SK-N-SH (cell line): Measurements from ENCODE around the gene CPED1. TPM values are rescaled to one million over a fixed set of nuclear protein-coding genes. Genes with fewer than 3 reads are reported as not detected.

Source experiments
- CTCF ChIA-PET: fragments of 300-600, 350-600 bp; formaldehyde crosslinking; extraction: SDS; loops from one replicate; lab custom pipeline; 2021; lab: Yijun Ruan, JAX
- POLR2A ChIA-PET: fragments of 350-600 bp; sonication (Branson Sonifier 250); formaldehyde crosslinking; extraction: SDS; loops from one replicate; lab custom pipeline; 2020; ENCODE audit warnings: antibody characterized with exemption, inconsistent platforms; lab: Yijun Ruan, JAX
- DNase-seq: peaks from one replicate; pipeline ENCODE4 v3.0.0; 2012
- H2AFZ ChIP-seq: fragments of 200-600 bp; sonication (generic); 2 replicates; pipeline ENCODE4 v1.8.1; 2016; ENCODE audit warnings: antibody characterized with exemption, mild to moderate bottlenecking, low read depth
- H3F3A ChIP-seq: fragments of 200-600 bp; sonication (generic); replicated peaks from 2 replicates; pipeline ENCODE3; 2016; ENCODE audit warnings: antibody characterized with exemption, mild to moderate bottlenecking; ENCODE audit not compliant: insufficient read depth
- H3K27ac ChIP-seq, 2 experiments: fragments of 200-500 bp in 1 of 2; fragments of 200-600 bp in 1 of 2; sonication (Bioruptor generic) in 1 of 2; sonication (generic), shearing (Covaris generic) in 1 of 2; 2 replicates each; pipeline versions ENCODE4 v1.5.1 to v1.6.1; 2014 to 2016; ENCODE audit warnings: low read depth in 2 of 2, inconsistent platforms in 1 of 2, low read length in 1 of 2, mild to moderate bottlenecking in 1 of 2, mixed read lengths in 1 of 2
- H3K27me3 ChIP-seq: fragments of 200-600 bp; sonication (generic), shearing (Covaris generic); 2 replicates; pipeline ENCODE4 v1.6.1; 2016; ENCODE audit warnings: mixed run types; ENCODE audit not compliant: insufficient read depth
- H3K36me3 ChIP-seq, 2 experiments: fragments of 200-500 bp in 1 of 2; fragments of 200-600 bp in 1 of 2; sonication (Bioruptor generic) in 1 of 2; sonication (generic) in 1 of 2; replicated peaks in 1 of 2; 2 replicates each; pipeline versions ENCODE3 to v1.5.1; 2014 to 2016; ENCODE audit warnings: low read length in 1 of 2, mild to moderate bottlenecking in 1 of 2; ENCODE audit not compliant: insufficient read depth in 2 of 2, control insufficient read depth in 1 of 2
- H3K4me1 ChIP-seq, 2 experiments: fragments of 200-500 bp in 1 of 2; fragments of 200-600 bp in 1 of 2; sonication (Bioruptor generic) in 1 of 2; sonication (generic), shearing (Covaris generic) in 1 of 2; 2 replicates each; pipeline versions ENCODE4 v1.5.1 to v1.6.1; 2014 to 2016; ENCODE audit warnings: low read depth in 1 of 2, low read length in 1 of 2, mixed run types in 1 of 2; ENCODE audit not compliant: insufficient read depth in 2 of 2, control insufficient read depth in 1 of 2
- H3K4me2 ChIP-seq: fragments of 200-600 bp; sonication (generic), shearing (Covaris generic); 2 replicates; pipeline ENCODE4 v1.6.1; 2017; ENCODE audit warnings: mixed run types
- H3K4me3 ChIP-seq, 2 experiments: fragments of 200-500 bp in 1 of 2; fragments of 200-600 bp in 1 of 2; sonication (Bioruptor generic) in 1 of 2; sonication (generic), shearing (Covaris generic) in 1 of 2; 2 replicates each; pipeline versions ENCODE4 v1.5.1 to v1.8.1; 2014 to 2016; ENCODE audit warnings: low read depth in 2 of 2, inconsistent platforms in 1 of 2, low read length in 1 of 2, mild to moderate bottlenecking in 1 of 2, mixed read lengths in 1 of 2, moderate library complexity in 1 of 2
- H3K79me2 ChIP-seq: fragments of 200-600 bp; sonication (generic); 2 replicates; pipeline ENCODE4 v1.8.1; 2017; ENCODE audit warnings: mild to moderate bottlenecking; ENCODE audit not compliant: insufficient read depth
- H3K9ac ChIP-seq: fragments of 200-600 bp; sonication (generic); 2 replicates; pipeline ENCODE4 v1.6.1; 2017; ENCODE audit warnings: mixed run types
- H3K9me2 ChIP-seq: fragments of 200-600 bp; sonication (generic); 2 replicates; pipeline ENCODE4 v1.6.1; 2017; ENCODE audit warnings: mixed run types
- H3K9me3 ChIP-seq: fragments of 200-600 bp; sonication (generic); 2 replicates; pipeline ENCODE4 v1.6.1; 2017; ENCODE audit warnings: mixed run types, mild to moderate bottlenecking, moderate library complexity
- H4K20me1 ChIP-seq: fragments of 200-600 bp; sonication (generic); 2 replicates; pipeline ENCODE4 v1.6.1; 2017; ENCODE audit warnings: mild to moderate bottlenecking, mixed run types; ENCODE audit not compliant: insufficient read depth
- ELF1 ChIP-seq: IDR thresholded peaks from 2 replicates; pipeline ENCODE4 v1.4.0; 2012
- RXRA ChIP-seq: IDR thresholded peaks from 2 replicates; pipeline ENCODE4 v1.4.0; 2012; ENCODE audit warnings: low read depth, mild to moderate bottlenecking, borderline replicate concordance
- whole genome bisulfite sequencing: methylation state at CpG from one replicate; pipeline ENCODE4 v1.1.6; 2017; ENCODE audit warnings: low lambda C conversion rate; 5-methylcytosine and 5-hydroxymethylcytosine counted together
- polyA plus RNA-seq, 3 experiments: library from polyadenylated mRNA; depleted of rRNA; stranded (reverse); fragments of >200 nt; gene quantifications; 2 replicates each; pipeline ENCODE4 v1.2.3, GENCODE V29; 2012
- TF ChIP-seq, protein P1 (sequence below): IDR thresholded peaks from 2 replicates; pipeline ENCODE4 v1.4.0; 2012; ENCODE audit warnings: low read depth, borderline replicate concordance
- TF ChIP-seq, protein P2 (sequence below): fragments of 150-350 bp; IDR thresholded peaks from 2 replicates; pipeline ENCODE4 v1.6.1; 2016; ENCODE audit warnings: mild to moderate bottlenecking, low read depth, low read length
- TF ChIP-seq, protein P3 (sequence below): fragments of 200-600 bp; sonication (generic); IDR thresholded peaks from 2 replicates; pipeline ENCODE4 v1.6.1; 2017; ENCODE audit warnings: antibody characterized with exemption, mild to moderate bottlenecking, moderate library complexity

Gene CPED1
- polyA plus RNA-seq, 1 of the 3 experiments (the other 2 are of a cell fraction), result 4.4 TPM

DNA sequence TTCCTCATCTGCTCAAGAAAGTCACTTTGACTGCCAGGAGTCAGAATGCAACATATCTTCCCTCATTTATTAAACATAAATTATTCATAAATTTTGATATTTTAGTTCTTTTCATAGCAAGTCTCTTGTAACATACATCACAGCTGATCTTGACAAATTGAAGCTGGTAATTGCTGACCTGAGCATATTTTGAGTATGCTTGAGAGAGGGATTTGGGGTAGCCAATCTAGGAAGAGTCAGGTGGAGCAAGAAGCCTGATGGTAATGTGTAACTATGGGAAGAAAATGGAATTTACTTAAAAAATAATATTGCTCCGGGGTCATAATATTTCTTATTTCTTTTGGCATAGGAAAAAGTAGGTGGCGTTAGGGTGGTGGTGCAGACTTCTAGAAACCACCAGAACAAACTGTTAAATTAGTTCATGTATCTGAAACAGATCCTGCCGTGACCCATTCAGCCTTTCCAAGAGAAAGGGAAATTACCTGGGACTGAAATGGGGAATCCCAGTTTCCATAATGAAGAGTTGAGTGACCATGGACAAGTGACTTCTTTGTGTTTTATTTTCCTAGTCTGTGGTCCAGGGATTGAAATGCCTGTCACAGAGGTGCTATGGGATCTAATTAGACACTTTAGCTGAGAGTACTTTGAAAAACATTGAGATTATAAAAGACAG, 12.9 kb downstream of the CPED1 start:
- Histone ChIP-seq H3K9me3 (no peaks in the 10 kb centered on the region), H4K20me1 (no peaks in the 10 kb centered on the region), H3K9me2 (no peaks in the 10 kb centered on the region), H3K4me1 (peaks cover 4 to 30% of the 10 kb centered on the region in 2 experiments; a peak in 3 of 4 replicates), H3F3A (peaks cover 22% of the 10 kb centered on the region), H3K4me2 (peak overlapping the region; percentile 3; the same call in 1 of the 2 replicates), H3K36me3 (no peaks in the 10 kb centered on the region), H3K79me2 (no peaks in the 10 kb centered on the region), H2AFZ (peak overlapping the region; percentile 48; the same call in 1 of the 2 replicates), H3K9ac (no peak overlapping the region), H3K27me3 (no peaks in the 10 kb centered on the region), H3K27ac (peak overlapping the region in 1 of 2 experiments; percentile 78; a peak in 2 of 4 replicates), H3K4me3 (no peak overlapping the region)
- no peak for TF ChIP-seq RXRA
- TF ChIP-seq, protein P1, sequence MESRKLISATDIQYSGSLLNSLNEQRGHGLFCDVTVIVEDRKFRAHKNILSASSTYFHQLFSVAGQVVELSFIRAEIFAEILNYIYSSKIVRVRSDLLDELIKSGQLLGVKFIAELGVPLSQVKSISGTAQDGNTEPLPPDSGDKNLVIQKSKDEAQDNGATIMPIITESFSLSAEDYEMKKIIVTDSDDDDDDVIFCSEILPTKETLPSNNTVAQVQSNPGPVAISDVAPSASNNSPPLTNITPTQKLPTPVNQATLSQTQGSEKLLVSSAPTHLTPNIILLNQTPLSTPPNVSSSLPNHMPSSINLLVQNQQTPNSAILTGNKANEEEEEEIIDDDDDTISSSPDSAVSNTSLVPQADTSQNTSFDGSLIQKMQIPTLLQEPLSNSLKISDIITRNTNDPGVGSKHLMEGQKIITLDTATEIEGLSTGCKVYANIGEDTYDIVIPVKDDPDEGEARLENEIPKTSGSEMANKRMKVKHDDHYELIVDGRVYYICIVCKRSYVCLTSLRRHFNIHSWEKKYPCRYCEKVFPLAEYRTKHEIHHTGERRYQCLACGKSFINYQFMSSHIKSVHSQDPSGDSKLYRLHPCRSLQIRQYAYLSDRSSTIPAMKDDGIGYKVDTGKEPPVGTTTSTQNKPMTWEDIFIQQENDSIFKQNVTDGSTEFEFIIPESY, result no peak
- no peak for TF ChIP-seq ELF1
- ChIA-PET CTCF (interaction anchor here (0.6 to 8.0 kb wide), 8 partner anchors 9 to 83 kb away, joined by 3 to 73 read pairs (median 4); partner anchors contain the start of gene CPED1), POLR2A (no interaction called here)
- DNase-seq, result no peak
- WGBS, result 68% methylated on average over 3 of the region's 3 CpGs

DNA sequence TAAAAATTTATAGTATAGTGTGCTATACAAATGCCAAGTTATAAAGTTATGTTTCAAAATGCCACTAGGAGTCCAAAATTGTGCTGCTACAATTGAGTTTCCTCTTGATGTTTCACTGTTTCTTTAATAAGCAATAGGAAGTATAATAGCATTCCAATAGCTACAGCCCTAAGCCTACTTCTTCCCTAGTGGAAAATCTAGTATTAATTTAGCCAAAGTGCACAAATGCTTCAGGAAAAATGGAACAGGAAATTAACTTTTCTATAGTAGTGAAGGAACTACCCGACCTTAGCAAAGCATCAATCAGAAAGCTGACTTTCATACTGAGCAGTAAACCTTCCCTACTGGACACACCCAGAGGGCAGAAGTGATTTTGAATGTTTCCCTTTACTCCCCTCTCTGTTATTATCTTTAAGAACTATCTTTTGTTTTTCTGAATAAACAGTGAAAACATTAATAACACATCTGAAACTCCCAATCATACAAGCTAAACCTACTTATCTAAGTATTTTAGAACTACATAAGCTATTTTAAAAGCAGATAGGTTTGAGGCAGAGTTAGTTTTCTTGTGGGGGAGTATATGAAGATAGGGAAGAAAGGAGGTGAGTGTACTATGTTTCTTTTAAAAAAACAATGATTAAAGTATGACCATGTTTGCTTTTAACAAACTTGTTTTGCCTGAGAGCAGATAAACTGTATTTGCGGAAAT, 13.7 kb downstream of the CPED1 start:
- TF ChIP-seq, protein P2, sequence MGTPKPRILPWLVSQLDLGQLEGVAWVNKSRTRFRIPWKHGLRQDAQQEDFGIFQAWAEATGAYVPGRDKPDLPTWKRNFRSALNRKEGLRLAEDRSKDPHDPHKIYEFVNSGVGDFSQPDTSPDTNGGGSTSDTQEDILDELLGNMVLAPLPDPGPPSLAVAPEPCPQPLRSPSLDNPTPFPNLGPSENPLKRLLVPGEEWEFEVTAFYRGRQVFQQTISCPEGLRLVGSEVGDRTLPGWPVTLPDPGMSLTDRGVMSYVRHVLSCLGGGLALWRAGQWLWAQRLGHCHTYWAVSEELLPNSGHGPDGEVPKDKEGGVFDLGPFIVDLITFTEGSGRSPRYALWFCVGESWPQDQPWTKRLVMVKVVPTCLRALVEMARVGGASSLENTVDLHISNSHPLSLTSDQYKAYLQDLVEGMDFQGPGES, result no peak
- TF ChIP-seq, protein P3, sequence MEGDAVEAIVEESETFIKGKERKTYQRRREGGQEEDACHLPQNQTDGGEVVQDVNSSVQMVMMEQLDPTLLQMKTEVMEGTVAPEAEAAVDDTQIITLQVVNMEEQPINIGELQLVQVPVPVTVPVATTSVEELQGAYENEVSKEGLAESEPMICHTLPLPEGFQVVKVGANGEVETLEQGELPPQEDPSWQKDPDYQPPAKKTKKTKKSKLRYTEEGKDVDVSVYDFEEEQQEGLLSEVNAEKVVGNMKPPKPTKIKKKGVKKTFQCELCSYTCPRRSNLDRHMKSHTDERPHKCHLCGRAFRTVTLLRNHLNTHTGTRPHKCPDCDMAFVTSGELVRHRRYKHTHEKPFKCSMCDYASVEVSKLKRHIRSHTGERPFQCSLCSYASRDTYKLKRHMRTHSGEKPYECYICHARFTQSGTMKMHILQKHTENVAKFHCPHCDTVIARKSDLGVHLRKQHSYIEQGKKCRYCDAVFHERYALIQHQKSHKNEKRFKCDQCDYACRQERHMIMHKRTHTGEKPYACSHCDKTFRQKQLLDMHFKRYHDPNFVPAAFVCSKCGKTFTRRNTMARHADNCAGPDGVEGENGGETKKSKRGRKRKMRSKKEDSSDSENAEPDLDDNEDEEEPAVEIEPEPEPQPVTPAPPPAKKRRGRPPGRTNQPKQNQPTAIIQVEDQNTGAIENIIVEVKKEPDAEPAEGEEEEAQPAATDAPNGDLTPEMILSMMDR, result peak; percentile 43
- Histone ChIP-seq H3K36me3 (no peaks in the 10 kb centered on the region), H3K4me3 (no peak overlapping the region), H3K27me3 (no peaks in the 10 kb centered on the region), H4K20me1 (no peaks in the 10 kb centered on the region), H2AFZ (peak overlapping the region; percentile 48), H3K9me2 (no peaks in the 10 kb centered on the region), H3F3A (peaks cover 19% of the 10 kb centered on the region), H3K4me2 (peak overlapping the region; percentile 3; the same call in 1 of the 2 replicates), H3K9me3 (no peaks in the 10 kb centered on the region), H3K9ac (peak overlapping the region; percentile 13; the same call in 1 of the 2 replicates), H3K79me2 (no peaks in the 10 kb centered on the region), H3K27ac (peak overlapping the region in 1 of 2 experiments; percentile 78; a peak in 2 of 4 replicates), H3K4me1 (peaks cover 6 to 23% of the 10 kb centered on the region in 2 experiments; a peak in 3 of 4 replicates)
- ChIA-PET CTCF (interaction anchor here (0.6 to 8.0 kb wide), 6 partner anchors 8 to 151 kb away, joined by 3 to 73 read pairs (median 4); partner anchors contain the start of gene CPED1), POLR2A (no interaction called here)
- DNase-seq, result no peak
- WGBS, result 69% methylated on average over 2 of the region's 2 CpGs
